Measurements from ENCODE around the gene SLC39A8.
"Not testable (repeated sequence)": the region's sequence is repeated elsewhere in the genome, so short reads cannot be mapped to it uniquely, and the experiment has no call there.

SLC39A8 gene

GRCh38 chr4:102344954-102345794, at the start of gene SLC39A8:
TSS of gene SLC39A8 (minus strand) at chr4:102345482. CDS start at chr4:102344662, 820 bp downstream.
- DNase-seq, result no peak

GRCh38 chr4:102392033-102392744, 46.9 kb upstream of the SLC39A8 start:
- DNase-seq, result no peak

GRCh38 chr4:102390438-102390837, 45.2 kb upstream of the SLC39A8 start:
- no peak for DNase-seq

- no peak for DNase-seq
These were observed 43.3 kb upstream of the SLC39A8 start for GRCh38 chr4:102388611-102389010.

GRCh38 chr4:102387552-102388150, 42.4 kb upstream of the SLC39A8 start:
- no peak for DNase-seq

- no peak for DNase-seq
These were observed 41.7 kb upstream of the SLC39A8 start for GRCh38 chr4:102386966-102387365.

- DNase-seq, result not testable (repeated sequence)
These were observed 35.0 kb upstream of the SLC39A8 start for GRCh38 chr4:102380253-102380652.

GRCh38 chr4:102362922-102363432, 17.7 kb upstream of the SLC39A8 start:
- no peak for DNase-seq

GRCh38 chr4:102358128-102358527, 12.8 kb upstream of the SLC39A8 start:
- DNase-seq, result no peak

GRCh38 chr4:102357637-102358036, 12.4 kb upstream of the SLC39A8 start:
- not testable (repeated sequence) for DNase-seq

GRCh38 chr4:102356562-102357202, 11.4 kb upstream of the SLC39A8 start:
- DNase-seq, result no peak

GRCh38 chr4:102355748-102356147, 10.5 kb upstream of the SLC39A8 start:
- DNase-seq, result no peak

- DNase-seq, result no peak
These were observed 9.6 kb upstream of the SLC39A8 start for GRCh38 chr4:102354671-102355454.

- no peak for DNase-seq
These were observed 7.5 kb upstream of the SLC39A8 start for GRCh38 chr4:102352781-102353180.

- no peak for DNase-seq
These were observed 5.4 kb upstream of the SLC39A8 start for GRCh38 chr4:102350634-102351033.

GRCh38 chr4:102348701-102349100, 3.4 kb upstream of the SLC39A8 start:
- DNase-seq, result no peak

GRCh38 chr4:102345795-102346100, 466 bp upstream of the SLC39A8 start:
- no peak for DNase-seq

GRCh38 chr4:102344520-102344953, 745 bp downstream of the SLC39A8 start:
- DNase-seq, result no peak

- DNase-seq, result no peak
These were observed 1.2 kb downstream of the SLC39A8 start for GRCh38 chr4:102343964-102344519.

- no peak for DNase-seq
These were observed 2.7 kb downstream of the SLC39A8 start for GRCh38 chr4:102342404-102343074.

GRCh38 chr4:102341201-102341600, 4.1 kb downstream of the SLC39A8 start:
- DNase-seq, result no peak

All from DMS79 (cell line).